GM20000 (cell line): ENCODE measurements around the gene UBE2O.

ENCODE experiments used
- DNase-seq: peaks from one replicate; pipeline ENCODE4 v3.0.0; 2012; ENCODE audit warnings: low spot score
- CTCF ChIP-seq: IDR thresholded peaks from 2 replicates; pipeline ENCODE4 v1.5.1; 2012; ENCODE audit warnings: mild to moderate bottlenecking, control low read depth; ENCODE audit errors: extremely low read depth, missing control alignments

Gene UBE2O

GRCh38 chr17:76475302-76475701 lies 22.4 kb upstream of the UBE2O start:
- DNase-seq = no peak
- TF ChIP-seq CTCF = no peak

- DNase-seq = no peak
- no peak for TF ChIP-seq CTCF
Observed at GRCh38 chr17:76474894-76475293, 21.9 kb upstream of the UBE2O start.

GRCh38 chr17:76474238-76474637 lies 21.3 kb upstream of the UBE2O start:
- no peak for DNase-seq
- TF ChIP-seq CTCF = no peak

- peak; percentile 37 for DNase-seq
- peak; percentile 41 for TF ChIP-seq CTCF
Observed at GRCh38 chr17:76473541-76473985, 20.6 kb upstream of the UBE2O start.

- TF ChIP-seq CTCF = no peak
- no peak for DNase-seq
Observed at GRCh38 chr17:76472726-76473125, 19.8 kb upstream of the UBE2O start.

GRCh38 chr17:76472258-76472645 lies 19.3 kb upstream of the UBE2O start:
- no peak for TF ChIP-seq CTCF
- no peak for DNase-seq

- no peak for TF ChIP-seq CTCF
- no peak for DNase-seq
Observed at GRCh38 chr17:76471498-76472257, 18.7 kb upstream of the UBE2O start.
